Measurements from ENCODE around the gene KPNA2. TPM values are rescaled to one million over a fixed set of nuclear protein-coding genes. Genes with fewer than 3 reads are reported as not detected.
"Not testable (repeated sequence)": the region's sequence is repeated elsewhere in the genome, so short reads cannot be mapped to it uniquely, and the experiment has no call there.

The KPNA2 gene
- polyA plus RNA-seq, 1 donor (not counting 4 experiments of a cell fraction or from before 2014, with no cell fraction given) = 186 TPM

- FAIRE-seq; H3K4me3 ChIP-seq (ENCODE audit: control insufficient read depth in 2 of 3, extremely low read depth in 1 of 3, insufficient read depth in 2 of 3, low read depth in 1 of 3, low read length in 3 of 3); H3K9me1 ChIP-seq (ENCODE audit: control insufficient read depth, extremely low read depth, insufficient read depth, low read length); H3K4me2 ChIP-seq (ENCODE audit: control insufficient read depth, extremely low read depth, insufficient read depth, low read depth, low read length); H3K27ac ChIP-seq (ENCODE audit: control insufficient read depth, insufficient read depth, low read length); H3K36me3 ChIP-seq (ENCODE audit: control insufficient read depth in 2 of 2, extremely low read depth in 1 of 2, insufficient read depth in 2 of 2, low read length in 2 of 2); DNase-seq (ENCODE audit: low read depth, low spot score); H3K4me1 ChIP-seq (ENCODE audit: control insufficient read depth, extremely low read depth, insufficient read depth, low read length); H4K20me1 ChIP-seq (ENCODE audit: control insufficient read depth, extremely low read depth, insufficient read depth, low read length); H3K9ac ChIP-seq (ENCODE audit: control insufficient read depth, extremely low read depth, insufficient read depth, low read length); H3K79me2 ChIP-seq (ENCODE audit: control insufficient read depth, insufficient read depth, low read length); H3K9me3 ChIP-seq (ENCODE audit: control insufficient read depth, low read depth, low read length); dilution Hi-C loops (cut with MboI; ENCODE audit: extremely low pct_ligation_motif_present, low sequenced_read_pairs); H3K27me3 ChIP-seq (ENCODE audit: control insufficient read depth, extremely low read depth, insufficient read depth, low read length); H2AFZ ChIP-seq (ENCODE audit: control insufficient read depth, low read length): not testable (repeated sequence)
Measured at GRCh38 chr17:68070582-68071444, 35.3 kb downstream of the KPNA2 start.

- TF ChIP-seq CTCF (optimal IDR thresholded peaks at IDR 0.05 in 1 of 3, IDR thresholded peaks at IDR 0.05 in 1 of 3, conservative IDR thresholded peaks at IDR 0.05 in 1 of 3; ENCODE audit: extremely low read depth in 1 of 3, insufficient read depth in 2 of 3, low read length in 3 of 3) (no peak), EZH2 (IDR thresholded peaks at IDR 0.05; ENCODE audit: low read length) (no peak)
- Histone ChIP-seq H3K4me1 (ENCODE audit: control insufficient read depth, extremely low read depth, insufficient read depth, low read length) (no peaks in the 10 kb centered on the region), H3K9me1 (ENCODE audit: control insufficient read depth, extremely low read depth, insufficient read depth, low read length) (no peaks in the 10 kb centered on the region), H3K4me2 (ENCODE audit: control insufficient read depth, extremely low read depth, insufficient read depth, low read depth, low read length) (no peak overlapping the region), H3K4me3 (ENCODE audit: control insufficient read depth in 2 of 3, extremely low read depth in 1 of 3, insufficient read depth in 2 of 3, low read depth in 1 of 3, low read length in 3 of 3) (no peak overlapping the region), H3K27ac (ENCODE audit: control insufficient read depth, insufficient read depth, low read length) (no peak overlapping the region), H3K79me2 (ENCODE audit: control insufficient read depth, insufficient read depth, low read length) (no peaks in the 10 kb centered on the region), H3K9ac (ENCODE audit: control insufficient read depth, extremely low read depth, insufficient read depth, low read length) (no peak overlapping the region), H3K27me3 (ENCODE audit: control insufficient read depth, extremely low read depth, insufficient read depth, low read length) (no peaks in the 10 kb centered on the region), H2AFZ (ENCODE audit: control insufficient read depth, low read length) (no peak overlapping the region), H3K36me3 (ENCODE audit: control insufficient read depth in 2 of 2, extremely low read depth in 1 of 2, insufficient read depth in 2 of 2, low read length in 2 of 2) (no peaks in the 10 kb centered on the region), H3K9me3 (ENCODE audit: control insufficient read depth, low read depth, low read length) (no peaks in the 10 kb centered on the region), H4K20me1 (ENCODE audit: control insufficient read depth, extremely low read depth, insufficient read depth, low read length) (no peaks in the 10 kb centered on the region)
- no peak for FAIRE-seq
- DNase-seq (ENCODE audit: low read depth, low spot score) = no peak
- dilution Hi-C loops (cut with MboI; ENCODE audit: extremely low pct_ligation_motif_present, low sequenced_read_pairs) = no loop called here
Measured at GRCh38 chr17:68074279-68074678, 38.7 kb downstream of the KPNA2 start.

- FAIRE-seq = peak; percentile 60
- H2AFZ ChIP-seq (ENCODE audit: control insufficient read depth, low read length); H3K79me2 ChIP-seq (ENCODE audit: control insufficient read depth, insufficient read depth, low read length); H3K27me3 ChIP-seq (ENCODE audit: control insufficient read depth, extremely low read depth, insufficient read depth, low read length); dilution Hi-C loops (cut with MboI; ENCODE audit: extremely low pct_ligation_motif_present, low sequenced_read_pairs); H3K4me3 ChIP-seq (ENCODE audit: control insufficient read depth in 2 of 3, extremely low read depth in 1 of 3, insufficient read depth in 2 of 3, low read depth in 1 of 3, low read length in 3 of 3); H3K9ac ChIP-seq (ENCODE audit: control insufficient read depth, extremely low read depth, insufficient read depth, low read length); H3K9me1 ChIP-seq (ENCODE audit: control insufficient read depth, extremely low read depth, insufficient read depth, low read length); H3K4me1 ChIP-seq (ENCODE audit: control insufficient read depth, extremely low read depth, insufficient read depth, low read length); H3K4me2 ChIP-seq (ENCODE audit: control insufficient read depth, extremely low read depth, insufficient read depth, low read depth, low read length); DNase-seq (ENCODE audit: low read depth, low spot score); H3K36me3 ChIP-seq (ENCODE audit: control insufficient read depth in 2 of 2, extremely low read depth in 1 of 2, insufficient read depth in 2 of 2, low read length in 2 of 2); H3K27ac ChIP-seq (ENCODE audit: control insufficient read depth, insufficient read depth, low read length); H4K20me1 ChIP-seq (ENCODE audit: control insufficient read depth, extremely low read depth, insufficient read depth, low read length); H3K9me3 ChIP-seq (ENCODE audit: control insufficient read depth, low read depth, low read length): not testable (repeated sequence)
Measured at GRCh38 chr17:68075953-68076607, 40.5 kb downstream of the KPNA2 start.

GRCh38 chr17:68077498-68077897 lies 42.0 kb downstream of the KPNA2 start:
- H3K4me3 ChIP-seq (ENCODE audit: control insufficient read depth in 2 of 3, extremely low read depth in 1 of 3, insufficient read depth in 2 of 3, low read depth in 1 of 3, low read length in 3 of 3); H3K9me1 ChIP-seq (ENCODE audit: control insufficient read depth, extremely low read depth, insufficient read depth, low read length); H3K4me1 ChIP-seq (ENCODE audit: control insufficient read depth, extremely low read depth, insufficient read depth, low read length); DNase-seq (ENCODE audit: low read depth, low spot score); H2AFZ ChIP-seq (ENCODE audit: control insufficient read depth, low read length); FAIRE-seq; H3K36me3 ChIP-seq (ENCODE audit: control insufficient read depth in 2 of 2, extremely low read depth in 1 of 2, insufficient read depth in 2 of 2, low read length in 2 of 2); H4K20me1 ChIP-seq (ENCODE audit: control insufficient read depth, extremely low read depth, insufficient read depth, low read length); H3K27ac ChIP-seq (ENCODE audit: control insufficient read depth, insufficient read depth, low read length); H3K4me2 ChIP-seq (ENCODE audit: control insufficient read depth, extremely low read depth, insufficient read depth, low read depth, low read length); H3K27me3 ChIP-seq (ENCODE audit: control insufficient read depth, extremely low read depth, insufficient read depth, low read length); H3K9ac ChIP-seq (ENCODE audit: control insufficient read depth, extremely low read depth, insufficient read depth, low read length); dilution Hi-C loops (cut with MboI; ENCODE audit: extremely low pct_ligation_motif_present, low sequenced_read_pairs); H3K9me3 ChIP-seq (ENCODE audit: control insufficient read depth, low read depth, low read length); H3K79me2 ChIP-seq (ENCODE audit: control insufficient read depth, insufficient read depth, low read length): not testable (repeated sequence)

All from keratinocyte (primary cell).